Measurements from ENCODE around the gene PSMD8.

DNA sequence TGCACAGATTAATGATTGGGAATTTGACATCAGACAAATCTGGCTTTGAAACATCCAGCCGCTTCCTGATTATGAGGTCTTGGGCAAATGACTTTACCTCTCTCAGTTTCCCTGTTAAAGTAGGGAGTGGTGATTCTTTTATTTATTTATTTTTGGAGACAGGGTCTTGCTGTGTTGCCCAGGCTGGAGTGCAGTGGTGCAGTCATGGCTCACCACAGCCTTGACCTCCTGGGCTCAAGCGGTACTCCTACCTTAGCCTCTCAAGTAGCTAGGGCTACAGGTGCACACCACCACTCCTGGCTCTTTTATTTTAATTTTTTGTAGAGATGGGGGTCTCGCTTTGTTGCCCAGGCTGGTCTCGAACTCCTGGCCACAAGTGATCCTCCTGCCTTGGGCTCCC, 2.7 kb downstream of the PSMD8 start:
- TF ChIP-seq, protein P1, sequence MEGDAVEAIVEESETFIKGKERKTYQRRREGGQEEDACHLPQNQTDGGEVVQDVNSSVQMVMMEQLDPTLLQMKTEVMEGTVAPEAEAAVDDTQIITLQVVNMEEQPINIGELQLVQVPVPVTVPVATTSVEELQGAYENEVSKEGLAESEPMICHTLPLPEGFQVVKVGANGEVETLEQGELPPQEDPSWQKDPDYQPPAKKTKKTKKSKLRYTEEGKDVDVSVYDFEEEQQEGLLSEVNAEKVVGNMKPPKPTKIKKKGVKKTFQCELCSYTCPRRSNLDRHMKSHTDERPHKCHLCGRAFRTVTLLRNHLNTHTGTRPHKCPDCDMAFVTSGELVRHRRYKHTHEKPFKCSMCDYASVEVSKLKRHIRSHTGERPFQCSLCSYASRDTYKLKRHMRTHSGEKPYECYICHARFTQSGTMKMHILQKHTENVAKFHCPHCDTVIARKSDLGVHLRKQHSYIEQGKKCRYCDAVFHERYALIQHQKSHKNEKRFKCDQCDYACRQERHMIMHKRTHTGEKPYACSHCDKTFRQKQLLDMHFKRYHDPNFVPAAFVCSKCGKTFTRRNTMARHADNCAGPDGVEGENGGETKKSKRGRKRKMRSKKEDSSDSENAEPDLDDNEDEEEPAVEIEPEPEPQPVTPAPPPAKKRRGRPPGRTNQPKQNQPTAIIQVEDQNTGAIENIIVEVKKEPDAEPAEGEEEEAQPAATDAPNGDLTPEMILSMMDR (IDR thresholded peaks at IDR 0.05), result no peak
- no peak for TF ChIP-seq ZFX (IDR thresholded peaks at IDR 0.05; ENCODE audit: borderline replicate concordance)

Data from 22Rv1 (cell line).